Ishikawa (cell line): ENCODE results near the gene MAEA.

Experiments
- CREB1 ChIP-seq: IDR thresholded peaks from 2 replicates; pipeline ENCODE4 v1.6.1; 2012; ENCODE audit warnings: low read depth
- EP300 ChIP-seq: IDR thresholded peaks from 2 replicates; pipeline ENCODE4 v1.6.1; 2012; ENCODE audit warnings: borderline replicate concordance
- FOXM1 ChIP-seq: IDR thresholded peaks from 2 replicates; pipeline ENCODE4 v1.6.1; 2012; ENCODE audit warnings: low read depth, borderline replicate concordance
- YY1 ChIP-seq: IDR thresholded peaks from 2 replicates; pipeline ENCODE4 v1.6.1; 2012; ENCODE audit warnings: low read depth
- ZBTB7A ChIP-seq: IDR thresholded peaks from 2 replicates; pipeline ENCODE4 v1.6.1; 2012; ENCODE audit warnings: low read depth
- TF ChIP-seq, protein P1 (sequence below): IDR thresholded peaks from 2 replicates; pipeline ENCODE4 v1.6.1; 2012; ENCODE audit warnings: low read depth, mild to moderate bottlenecking

- TF ChIP-seq YY1 (no peak), ZBTB7A (no peak), FOXM1 (no peak), CREB1 (no peak), EP300 (no peak)
- TF ChIP-seq, protein P1, sequence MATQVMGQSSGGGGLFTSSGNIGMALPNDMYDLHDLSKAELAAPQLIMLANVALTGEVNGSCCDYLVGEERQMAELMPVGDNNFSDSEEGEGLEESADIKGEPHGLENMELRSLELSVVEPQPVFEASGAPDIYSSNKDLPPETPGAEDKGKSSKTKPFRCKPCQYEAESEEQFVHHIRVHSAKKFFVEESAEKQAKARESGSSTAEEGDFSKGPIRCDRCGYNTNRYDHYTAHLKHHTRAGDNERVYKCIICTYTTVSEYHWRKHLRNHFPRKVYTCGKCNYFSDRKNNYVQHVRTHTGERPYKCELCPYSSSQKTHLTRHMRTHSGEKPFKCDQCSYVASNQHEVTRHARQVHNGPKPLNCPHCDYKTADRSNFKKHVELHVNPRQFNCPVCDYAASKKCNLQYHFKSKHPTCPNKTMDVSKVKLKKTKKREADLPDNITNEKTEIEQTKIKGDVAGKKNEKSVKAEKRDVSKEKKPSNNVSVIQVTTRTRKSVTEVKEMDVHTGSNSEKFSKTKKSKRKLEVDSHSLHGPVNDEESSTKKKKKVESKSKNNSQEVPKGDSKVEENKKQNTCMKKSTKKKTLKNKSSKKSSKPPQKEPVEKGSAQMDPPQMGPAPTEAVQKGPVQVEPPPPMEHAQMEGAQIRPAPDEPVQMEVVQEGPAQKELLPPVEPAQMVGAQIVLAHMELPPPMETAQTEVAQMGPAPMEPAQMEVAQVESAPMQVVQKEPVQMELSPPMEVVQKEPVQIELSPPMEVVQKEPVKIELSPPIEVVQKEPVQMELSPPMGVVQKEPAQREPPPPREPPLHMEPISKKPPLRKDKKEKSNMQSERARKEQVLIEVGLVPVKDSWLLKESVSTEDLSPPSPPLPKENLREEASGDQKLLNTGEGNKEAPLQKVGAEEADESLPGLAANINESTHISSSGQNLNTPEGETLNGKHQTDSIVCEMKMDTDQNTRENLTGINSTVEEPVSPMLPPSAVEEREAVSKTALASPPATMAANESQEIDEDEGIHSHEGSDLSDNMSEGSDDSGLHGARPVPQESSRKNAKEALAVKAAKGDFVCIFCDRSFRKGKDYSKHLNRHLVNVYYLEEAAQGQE = no peak
These were observed 39.8 kb upstream of the MAEA start for GRCh38 chr4:1249731-1250526.
